ENCODE results near the gene BMP6.

Gene BMP6

DNA sequence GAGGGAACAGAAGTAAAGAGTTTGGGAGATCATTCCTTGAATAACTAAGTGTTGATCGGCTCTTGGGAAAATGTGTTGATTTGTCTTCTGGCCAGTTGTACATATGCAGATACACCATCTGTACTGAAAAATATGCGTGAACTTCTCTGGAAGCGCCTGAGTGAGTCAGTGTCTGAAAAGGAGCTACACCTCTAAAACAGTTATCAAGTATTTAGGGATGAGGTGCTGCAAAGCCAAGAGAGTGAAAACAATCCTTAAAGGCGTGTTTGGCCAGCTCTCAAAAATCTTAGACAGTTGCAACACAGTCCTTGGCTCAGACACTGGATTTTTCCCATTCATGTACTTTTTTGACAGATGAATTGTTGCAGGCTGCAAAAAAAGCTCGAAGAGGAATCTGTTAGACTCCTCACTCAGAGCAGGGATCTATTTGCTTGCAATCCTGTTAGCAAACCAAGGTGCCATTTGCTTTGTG lies 61.3 kb downstream of the BMP6 start:
- no peak overlapping the region for H3K27ac ChIP-seq
- TF ChIP-seq, protein P1, sequence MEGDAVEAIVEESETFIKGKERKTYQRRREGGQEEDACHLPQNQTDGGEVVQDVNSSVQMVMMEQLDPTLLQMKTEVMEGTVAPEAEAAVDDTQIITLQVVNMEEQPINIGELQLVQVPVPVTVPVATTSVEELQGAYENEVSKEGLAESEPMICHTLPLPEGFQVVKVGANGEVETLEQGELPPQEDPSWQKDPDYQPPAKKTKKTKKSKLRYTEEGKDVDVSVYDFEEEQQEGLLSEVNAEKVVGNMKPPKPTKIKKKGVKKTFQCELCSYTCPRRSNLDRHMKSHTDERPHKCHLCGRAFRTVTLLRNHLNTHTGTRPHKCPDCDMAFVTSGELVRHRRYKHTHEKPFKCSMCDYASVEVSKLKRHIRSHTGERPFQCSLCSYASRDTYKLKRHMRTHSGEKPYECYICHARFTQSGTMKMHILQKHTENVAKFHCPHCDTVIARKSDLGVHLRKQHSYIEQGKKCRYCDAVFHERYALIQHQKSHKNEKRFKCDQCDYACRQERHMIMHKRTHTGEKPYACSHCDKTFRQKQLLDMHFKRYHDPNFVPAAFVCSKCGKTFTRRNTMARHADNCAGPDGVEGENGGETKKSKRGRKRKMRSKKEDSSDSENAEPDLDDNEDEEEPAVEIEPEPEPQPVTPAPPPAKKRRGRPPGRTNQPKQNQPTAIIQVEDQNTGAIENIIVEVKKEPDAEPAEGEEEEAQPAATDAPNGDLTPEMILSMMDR (conservative IDR thresholded peaks at IDR 0.05) = no peak

DNA sequence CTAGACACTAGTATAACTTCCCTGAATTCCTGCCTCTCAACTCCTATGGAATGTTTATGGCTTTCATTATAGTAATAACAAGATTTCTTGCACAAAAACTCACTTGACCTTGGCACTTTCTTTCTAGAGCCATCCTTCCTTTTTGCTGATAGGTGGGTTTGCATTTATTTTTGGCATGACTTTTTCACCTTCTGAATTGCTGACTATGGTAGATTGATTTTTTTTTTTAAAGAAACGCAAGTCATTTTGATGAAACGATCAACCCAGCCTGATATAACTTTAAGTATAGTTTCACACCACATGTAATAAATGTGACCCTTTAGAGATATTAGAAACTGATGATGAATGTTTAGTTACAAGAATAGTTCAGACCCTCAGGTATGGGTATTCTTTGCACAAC lies 61.8 kb downstream of the BMP6 start:
- TF ChIP-seq, protein P1 (conservative IDR thresholded peaks at IDR 0.05) = no peak
- H3K27ac ChIP-seq = no peak overlapping the region

DNA sequence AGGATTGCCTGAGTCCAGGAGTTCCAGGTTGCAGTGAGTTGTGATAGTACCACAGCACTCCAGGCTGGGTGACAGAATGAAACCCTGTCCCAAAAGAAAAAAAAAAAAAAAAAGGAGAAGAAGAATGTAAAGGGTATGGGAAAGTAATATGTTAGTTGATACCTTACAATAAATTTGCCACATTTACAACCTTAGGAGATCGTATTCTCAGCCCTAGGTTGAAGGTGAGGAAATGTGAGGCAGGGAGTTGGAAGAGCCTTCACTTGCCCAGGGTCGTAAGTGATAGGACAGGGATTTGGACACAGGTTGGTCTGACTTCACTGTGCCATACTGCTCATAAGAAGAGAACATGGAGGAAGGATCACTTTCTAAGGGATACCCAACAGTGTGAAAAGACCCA lies 68.6 kb downstream of the BMP6 start:
- no peak overlapping the region for H3K27ac ChIP-seq
- TF ChIP-seq, protein P1 (conservative IDR thresholded peaks at IDR 0.05) = no peak

DNA sequence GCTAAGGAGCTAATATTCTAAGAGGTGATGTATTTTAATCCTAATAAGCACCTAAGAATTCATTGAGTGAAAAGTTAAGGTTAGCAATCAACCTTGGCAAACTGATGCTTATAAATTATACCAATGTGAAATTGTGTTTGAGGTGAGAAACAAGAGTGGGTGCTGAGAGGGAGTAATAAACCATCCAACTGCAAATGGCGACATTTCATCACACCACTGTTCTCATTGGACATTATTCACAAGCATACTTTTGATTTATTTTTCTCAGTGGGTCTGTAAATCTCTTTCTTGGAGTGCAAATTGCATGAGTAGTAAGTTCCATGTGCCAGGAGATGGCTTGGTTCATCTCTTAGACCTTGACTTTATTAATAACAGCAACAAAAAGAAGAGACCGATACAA lies 71.5 kb downstream of the BMP6 start:
- H3K27ac ChIP-seq = no peak overlapping the region
- TF ChIP-seq, protein P1 (conservative IDR thresholded peaks at IDR 0.05) = no peak

DNA sequence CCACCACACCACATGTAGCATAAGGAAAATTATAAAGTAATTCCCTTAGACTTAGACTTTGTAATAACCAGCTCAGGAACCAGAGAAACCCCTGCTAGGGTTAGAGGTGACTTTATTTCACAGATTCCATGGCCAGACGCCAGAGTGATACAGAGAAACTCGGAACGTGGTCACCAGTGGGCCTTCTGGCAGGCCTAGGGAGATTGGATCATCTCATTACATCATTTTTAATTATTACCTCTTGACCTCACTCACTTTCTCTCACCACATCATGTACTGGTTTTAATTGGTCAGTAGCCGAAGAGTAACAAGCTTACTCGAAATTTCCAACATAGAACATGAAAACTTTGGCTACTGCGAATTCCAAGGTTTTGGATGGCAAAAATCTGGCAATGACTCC lies 72.9 kb downstream of the BMP6 start:
- TF ChIP-seq, protein P1 (conservative IDR thresholded peaks at IDR 0.05) = no peak
- no peak overlapping the region for H3K27ac ChIP-seq

DNA sequence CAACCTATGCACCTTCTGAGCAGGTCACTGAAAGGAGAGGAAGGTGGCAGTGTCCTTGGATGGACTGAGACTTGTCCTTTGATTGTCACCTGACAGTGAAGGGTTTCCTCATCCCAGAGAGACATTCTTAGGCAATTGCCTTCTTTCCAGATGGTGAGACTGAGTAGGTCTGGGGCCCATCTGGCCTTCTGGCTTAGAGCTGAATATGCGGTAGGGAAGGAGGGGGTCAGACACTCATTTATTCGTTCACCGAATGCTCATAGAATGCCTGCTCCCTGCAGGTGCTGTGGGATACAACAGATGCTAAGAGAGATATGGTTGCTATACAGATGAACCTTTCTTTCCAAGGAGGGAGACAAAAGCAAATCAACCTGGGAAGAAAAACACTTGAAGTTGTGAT lies 76.8 kb downstream of the BMP6 start:
- TF ChIP-seq, protein P1 (conservative IDR thresholded peaks at IDR 0.05) = no peak

DNA sequence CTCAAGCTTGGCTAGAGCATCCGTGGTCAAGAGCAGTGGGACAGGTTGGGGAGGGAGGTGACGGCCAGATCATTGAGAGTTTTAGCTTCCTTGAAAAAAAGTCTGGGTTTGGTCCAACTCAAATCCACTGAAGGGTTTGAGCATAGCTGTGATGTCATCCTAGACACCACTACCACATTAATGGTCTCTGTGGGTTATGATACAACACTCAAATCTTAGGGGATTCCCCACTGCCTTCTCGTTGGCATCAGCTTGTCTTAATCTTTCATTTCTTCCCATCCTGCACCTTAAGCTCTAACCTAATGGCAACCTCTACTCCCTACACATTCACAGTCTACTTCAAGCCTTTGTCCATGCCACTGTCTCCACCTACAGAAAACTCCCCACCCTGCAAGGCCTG lies 77.3 kb downstream of the BMP6 start:
- no peak overlapping the region for H3K27ac ChIP-seq
- TF ChIP-seq, protein P1 (conservative IDR thresholded peaks at IDR 0.05) = no peak

More for the DNA sequence above, 76.8 kb downstream of the BMP6 start:
- H3K27ac ChIP-seq = no peak overlapping the region
